ENCODE measurements around the gene AGAP5.

The AGAP5 gene

GRCh38 chr10:73655990-73656298 lies 42.0 kb downstream of the AGAP5 start, which contains the start of gene SYNPO2L:
SYNPO2L (minus strand) TSS chr10:73656029; CDS start chr10:73655922, 107 bp downstream.
- in situ Hi-C loops (cut with MboI; ENCODE audit: low sequenced_read_pairs): no loop called here

DNA sequence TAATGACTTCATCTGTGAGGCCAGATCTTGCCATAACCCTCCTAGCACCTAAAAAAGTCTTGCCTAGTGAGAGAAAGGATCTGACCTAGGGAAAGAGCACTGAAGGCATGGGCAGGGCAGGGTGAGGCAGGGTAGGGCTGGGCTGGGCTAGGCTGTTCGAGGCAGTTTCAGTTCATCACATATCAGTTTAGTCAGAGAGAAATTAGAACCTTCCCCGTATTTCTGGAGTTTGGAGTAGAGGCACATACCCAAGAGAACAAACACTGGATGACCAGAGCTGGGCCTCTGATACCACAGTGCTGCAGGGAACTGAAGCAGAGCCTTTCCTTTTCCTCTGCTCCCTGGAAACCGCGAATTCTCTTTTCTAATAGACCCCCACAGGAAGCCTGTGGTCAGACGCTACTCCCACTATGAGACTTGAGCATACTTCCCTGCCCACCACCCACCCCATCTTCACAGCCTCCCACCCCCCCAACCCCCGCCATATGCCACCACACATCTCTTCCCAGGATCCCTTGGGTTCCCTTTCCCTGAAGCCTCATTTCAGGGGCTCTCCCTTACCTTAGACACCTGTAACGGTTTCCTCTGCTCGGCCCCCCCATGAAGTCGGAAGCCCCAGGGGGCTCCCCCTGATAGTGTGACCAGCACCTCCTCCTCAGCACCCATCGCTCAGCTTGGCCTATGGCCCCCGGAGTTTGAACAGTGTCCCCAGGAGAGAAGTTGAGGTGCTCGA lies 42.5 kb downstream of the AGAP5 start:
- in situ Hi-C loops (cut with MboI; ENCODE audit: low sequenced_read_pairs): no loop called here

GRCh38 chr10:73653701-73654100 lies 44.2 kb downstream of the AGAP5 start:
- in situ Hi-C loops (cut with MboI; ENCODE audit: low sequenced_read_pairs): no loop called here

DNA sequence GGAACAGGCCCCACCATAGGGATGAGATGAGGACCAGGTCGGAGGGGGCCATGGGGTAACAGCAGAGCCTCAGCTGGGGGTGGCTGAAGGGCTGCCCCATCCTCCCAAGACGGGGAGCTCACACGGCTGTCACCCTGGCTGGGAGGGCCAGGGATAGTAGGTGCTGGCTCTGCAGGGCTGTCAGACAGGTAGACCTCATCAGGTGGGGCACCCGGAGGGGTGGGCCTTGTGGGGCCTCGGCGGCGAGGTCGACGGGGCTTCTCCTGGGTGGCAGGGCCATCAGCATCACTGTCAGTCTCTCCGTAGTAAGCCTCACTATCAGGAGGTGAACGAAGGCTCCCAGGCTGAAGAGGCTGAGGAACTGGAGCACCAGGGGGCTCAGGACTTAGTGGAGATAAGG lies 44.7 kb downstream of the AGAP5 start:
- in situ Hi-C loops (cut with MboI; ENCODE audit: low sequenced_read_pairs): no loop called here

DNA sequence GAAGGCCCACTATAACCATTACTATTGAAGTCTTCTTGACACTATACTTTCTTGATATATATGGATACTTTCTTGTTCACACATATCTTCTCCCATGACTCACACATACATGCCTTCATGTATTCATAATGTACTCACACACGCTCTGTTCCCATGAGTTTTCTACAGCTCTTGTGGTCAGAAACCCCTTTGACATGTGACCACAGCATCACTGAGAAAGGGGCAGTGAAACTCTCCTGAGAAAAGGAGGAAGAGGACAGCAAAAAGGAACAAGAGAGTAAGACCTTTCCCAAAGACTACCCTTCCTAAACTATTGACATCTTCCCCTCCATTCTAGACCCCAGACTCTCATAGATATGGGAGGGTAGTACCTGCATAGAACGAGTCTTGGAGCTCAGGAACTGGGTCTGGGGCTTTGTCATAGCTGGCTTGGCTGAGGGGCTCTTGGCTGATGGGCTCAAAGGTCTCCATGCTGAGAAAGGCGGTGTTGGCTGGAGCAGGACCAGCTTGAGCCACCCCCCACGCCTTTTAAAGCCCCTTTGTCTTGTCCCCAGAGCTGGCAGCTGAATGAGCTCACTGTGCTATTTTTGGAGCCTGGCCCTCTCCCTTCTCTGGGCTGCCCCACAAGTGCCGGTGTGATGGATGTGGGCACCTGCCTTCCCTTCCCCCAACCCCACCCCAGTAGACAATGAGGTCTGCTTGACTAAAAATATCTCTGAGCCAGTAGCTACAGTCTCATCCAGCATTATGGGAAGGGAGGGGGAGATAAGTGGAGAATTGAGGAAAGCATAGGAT lies 47.2 kb downstream of the AGAP5 start:
- in situ Hi-C loops (cut with MboI; ENCODE audit: low sequenced_read_pairs): no loop called here

DNA sequence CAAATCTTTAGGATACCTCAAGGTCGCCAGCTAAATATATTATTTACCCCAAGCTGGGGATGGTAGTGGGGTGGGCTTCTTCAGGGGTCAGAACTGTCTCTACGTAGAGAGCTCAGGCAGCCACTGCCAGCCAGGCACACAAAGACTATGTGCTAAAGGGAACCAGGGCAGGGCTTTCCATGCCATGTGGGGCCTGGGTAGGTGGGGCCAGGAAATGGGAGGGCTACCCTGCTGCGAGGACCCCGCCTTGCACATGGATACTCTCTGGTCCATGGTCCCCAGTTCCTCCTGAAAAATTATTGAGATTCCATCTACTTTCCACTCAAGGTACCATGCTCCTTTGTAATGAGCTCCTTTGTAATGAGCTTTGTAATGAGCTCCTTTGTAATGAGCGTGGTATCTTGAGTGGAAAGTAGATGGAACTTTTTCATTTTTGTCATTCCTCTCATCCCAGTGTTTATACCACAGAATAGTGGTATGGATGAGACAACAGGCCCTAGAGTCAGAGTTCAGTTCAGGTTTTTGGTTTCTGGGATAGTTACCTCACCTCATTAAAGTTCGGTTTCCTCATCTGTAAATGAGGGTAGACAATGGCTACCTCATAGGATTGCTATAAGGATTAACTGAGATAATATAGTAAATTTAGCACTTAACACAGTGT lies 47.9 kb downstream of the AGAP5 start:
- in situ Hi-C loops (cut with MboI; ENCODE audit: low sequenced_read_pairs): loop anchor here (10.0 kb wide), 1 partner anchor 125 kb away; no protein-coding TSS in a partner anchor

DNA sequence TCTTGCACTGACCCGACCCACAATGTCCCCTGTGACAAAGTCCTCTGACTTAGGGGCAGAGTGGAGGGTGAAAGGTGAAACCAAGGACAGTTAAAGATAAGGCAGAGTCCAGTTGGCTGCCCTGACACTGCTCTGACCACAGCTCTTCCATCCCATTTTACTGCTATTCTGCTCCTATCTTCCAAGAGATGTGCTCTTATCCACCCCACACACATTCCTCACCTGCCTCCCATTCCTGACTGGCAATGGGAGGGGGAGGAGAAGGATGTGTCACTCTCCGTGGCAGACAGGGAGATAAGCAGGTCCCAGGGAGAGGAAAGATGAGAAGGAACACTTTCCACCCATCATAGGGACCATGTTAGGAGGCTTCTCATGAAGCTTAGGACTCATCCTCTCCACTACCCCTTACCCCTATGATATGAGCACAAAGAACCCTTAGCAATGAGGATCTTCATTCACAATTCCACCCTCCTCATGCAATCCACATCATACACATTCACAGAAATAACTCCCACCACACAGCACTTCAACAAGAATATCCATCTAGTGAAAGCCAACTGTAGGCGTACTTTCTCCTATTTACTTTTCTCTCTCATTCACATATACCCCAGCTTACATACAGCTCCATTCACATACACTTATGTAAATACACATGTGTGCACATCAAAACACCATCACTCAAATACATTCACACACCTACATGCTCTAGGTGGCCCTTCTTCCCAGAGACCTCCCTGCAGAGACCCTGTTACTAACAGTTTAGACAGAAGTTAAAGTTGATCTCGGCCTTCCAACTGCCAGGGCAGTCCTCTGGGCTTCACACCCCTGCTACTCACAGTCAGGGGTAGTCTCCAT lies 48.7 kb downstream of the AGAP5 start:
- in situ Hi-C loops (cut with MboI; ENCODE audit: low sequenced_read_pairs): loop anchor here (10.0 kb wide), 1 partner anchor 124 kb away; no protein-coding TSS in a partner anchor

GRCh38 chr10:73647875-73648651 lies 49.8 kb downstream of the AGAP5 start:
- in situ Hi-C loops (cut with MboI; ENCODE audit: low sequenced_read_pairs): loop anchor here (10.0 kb wide), 1 partner anchor 123 kb away; no protein-coding TSS in a partner anchor

- in situ Hi-C loops (cut with MboI; ENCODE audit: low sequenced_read_pairs): loop anchor here (10.0 kb wide), 1 partner anchor 123 kb away; no protein-coding TSS in a partner anchor
These were observed 50.6 kb downstream of the AGAP5 start for GRCh38 chr10:73647211-73647874.

DNA sequence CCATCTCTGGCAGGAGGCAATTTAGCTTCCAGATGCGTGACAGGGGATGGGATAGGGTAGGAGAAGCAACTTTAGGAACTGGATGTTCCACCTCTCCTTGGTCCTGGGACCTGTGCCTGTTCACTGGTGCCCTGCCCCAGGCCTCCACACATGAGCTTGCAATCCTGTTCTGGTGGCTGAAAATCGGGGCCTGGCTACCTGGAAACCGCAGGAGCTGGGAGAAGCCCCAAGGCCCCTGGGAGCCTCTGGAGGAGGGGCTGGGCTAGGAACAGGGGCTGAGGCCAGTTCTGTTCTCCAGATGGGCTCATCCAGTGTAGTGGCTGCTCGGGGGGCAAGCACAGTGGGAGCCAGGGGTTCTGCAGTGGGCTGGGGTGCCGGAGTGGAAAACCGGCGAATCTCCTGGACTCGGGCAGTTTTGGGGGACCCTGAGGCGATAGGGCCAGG lies 51.3 kb downstream of the AGAP5 start:
- in situ Hi-C loops (cut with MboI; ENCODE audit: low sequenced_read_pairs): loop anchor here (10.0 kb wide), 1 partner anchor 122 kb away; no protein-coding TSS in a partner anchor

- in situ Hi-C loops (cut with MboI; ENCODE audit: low sequenced_read_pairs): loop anchor here (10.0 kb wide), 1 partner anchor 120 kb away; no protein-coding TSS in a partner anchor
These were observed 52.7 kb downstream of the AGAP5 start for GRCh38 chr10:73645251-73645650.

DNA sequence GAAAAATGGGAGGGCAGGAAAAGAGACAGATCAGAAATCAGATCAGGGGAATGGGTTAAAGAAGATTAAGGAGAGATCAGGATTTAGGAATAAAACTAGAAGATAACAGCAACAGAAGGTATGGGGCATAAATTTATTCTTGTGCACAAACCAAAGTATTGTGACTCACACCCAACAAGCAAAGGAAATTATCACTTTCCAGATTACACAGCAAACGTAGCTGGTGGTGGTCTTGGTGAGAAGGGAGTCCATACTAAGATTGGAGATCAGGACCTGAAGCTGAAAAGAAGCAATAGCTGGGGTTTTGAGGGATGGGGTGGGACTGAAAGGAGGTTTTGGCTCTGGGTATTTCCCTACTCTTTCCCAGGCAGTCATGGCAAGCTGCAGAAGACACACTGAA lies 53.1 kb downstream of the AGAP5 start:
- in situ Hi-C loops (cut with MboI; ENCODE audit: low sequenced_read_pairs): loop anchor here (10.0 kb wide), 1 partner anchor 120 kb away; no protein-coding TSS in a partner anchor

- in situ Hi-C loops (cut with MboI; ENCODE audit: low sequenced_read_pairs): loop anchor here (10.0 kb wide), 1 partner anchor 119 kb away; no protein-coding TSS in a partner anchor
These were observed 53.7 kb downstream of the AGAP5 start for GRCh38 chr10:73644015-73644743.

DNA sequence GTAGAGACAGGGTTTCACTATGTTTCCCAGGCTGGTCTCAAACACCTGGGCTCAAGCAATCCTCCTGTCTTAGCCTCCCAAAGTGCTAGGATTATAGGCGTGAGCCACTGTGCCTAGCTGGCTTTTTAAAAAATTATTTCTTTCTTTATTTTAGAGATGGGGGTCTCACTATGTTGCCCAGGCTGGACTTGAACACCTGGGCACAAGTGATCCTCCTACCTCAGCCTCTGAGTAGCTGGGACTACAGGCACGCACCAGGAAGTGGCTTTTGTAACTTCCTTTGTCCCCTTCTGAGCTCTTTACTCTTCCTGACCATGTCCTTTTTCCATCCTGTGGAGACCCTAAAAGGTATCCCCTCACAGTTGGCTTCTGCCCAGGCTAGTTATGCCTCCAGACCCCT lies 54.5 kb downstream of the AGAP5 start:
- in situ Hi-C loops (cut with MboI; ENCODE audit: low sequenced_read_pairs): loop anchor here (10.0 kb wide), 1 partner anchor 119 kb away; no protein-coding TSS in a partner anchor

DNA sequence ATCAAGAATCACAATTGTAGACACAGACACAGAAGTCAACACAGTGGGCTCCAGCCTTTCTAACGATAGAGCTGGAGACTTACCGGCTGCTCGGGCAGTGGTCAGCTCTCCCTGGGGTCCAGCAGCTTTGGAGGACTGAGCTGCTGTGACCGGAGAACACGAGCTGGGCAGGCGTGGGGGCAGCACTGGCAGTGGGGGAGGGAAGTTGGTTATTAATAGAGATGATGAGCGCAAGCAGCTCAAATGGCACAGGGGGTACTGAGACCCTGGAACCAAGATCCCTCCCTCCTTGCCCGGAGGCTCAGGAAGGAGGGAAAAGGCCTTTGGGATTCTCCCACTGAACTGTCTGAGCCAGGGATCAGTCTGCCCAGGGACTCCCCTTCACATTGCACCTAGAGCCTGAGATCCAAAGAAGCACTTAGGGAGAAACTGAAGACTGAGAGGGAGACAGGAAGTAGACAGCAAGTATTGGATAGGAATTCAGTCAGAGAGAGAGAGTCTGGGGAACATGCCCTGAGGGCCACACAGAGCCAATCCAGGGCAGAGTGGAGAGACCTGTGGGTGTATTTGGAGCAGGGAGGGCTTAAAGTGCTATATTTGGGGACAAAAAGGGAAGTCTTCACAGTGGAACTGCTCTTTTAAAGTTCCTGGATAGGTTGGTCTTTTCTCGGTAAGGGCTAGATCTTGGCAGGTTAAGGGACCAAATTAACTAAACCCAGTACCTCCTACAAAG lies 56.4 kb downstream of the AGAP5 start, which contains the start of gene MYOZ1:
Gene MYOZ1 (minus strand): TSS at position 147 of the 733 bp plus-strand sequence. CDS start 1,457 bp downstream, outside the sequence.
- in situ Hi-C loops (cut with MboI; ENCODE audit: low sequenced_read_pairs): loop anchor here (10.0 kb wide), 1 partner anchor 117 kb away; no protein-coding TSS in a partner anchor

- in situ Hi-C loops (cut with MboI; ENCODE audit: low sequenced_read_pairs): no loop called here
These were observed 58.6 kb downstream of the AGAP5 start for GRCh38 chr10:73639286-73639685.

DNA sequence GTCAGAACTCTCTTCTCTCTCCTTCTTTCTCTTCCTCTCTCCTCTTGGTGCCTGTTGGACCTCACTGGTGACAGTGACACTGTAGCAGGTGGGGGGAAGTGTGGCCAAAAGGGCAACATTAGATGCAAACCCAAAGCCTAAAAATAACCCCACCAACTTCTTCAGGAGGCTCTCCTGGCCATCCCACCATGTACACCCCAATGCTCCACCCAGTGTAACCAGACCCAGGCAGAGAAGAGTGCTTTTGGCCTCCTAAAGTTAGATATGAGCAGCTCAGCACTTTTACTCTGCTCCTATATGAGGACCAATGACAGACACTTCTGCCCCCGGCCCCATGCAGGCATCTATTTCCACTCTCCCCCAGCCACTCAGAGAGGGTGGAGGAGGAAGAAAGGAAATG lies 62.1 kb downstream of the AGAP5 start:
- in situ Hi-C loops (cut with MboI; ENCODE audit: low sequenced_read_pairs): no loop called here

Data from HL-60/S4 treated with retinoic acid at 250 ng/mL for 4 days and 3 days (cell line).